HepG2 (cell line): ENCODE results near the gene TIMM44. TPM values are rescaled to one million over a fixed set of nuclear protein-coding genes. Genes with fewer than 3 reads are reported as not detected.

ENCODE experiments used
- CREBL2 ChIP-seq: sonication (generic); formaldehyde crosslinking; IDR thresholded peaks from 2 replicates; pipeline ENCODE4 v1.8.1; 2023; ENCODE audit warnings: missing genetic modification reagents, mild to moderate bottlenecking, borderline replicate concordance
- CTCF ChIP-seq: sonication (generic); formaldehyde crosslinking; IDR thresholded peaks from 2 replicates; pipeline ENCODE4 v1.5.0; 2020; ENCODE audit warnings: mild to moderate bottlenecking, missing genetic modification reagents, moderate library complexity
- EEA1 ChIP-seq: sonication (generic); formaldehyde crosslinking; IDR thresholded peaks from 2 replicates; pipeline ENCODE4 v1.5.1; 2020; ENCODE audit warnings: mild to moderate bottlenecking, missing genetic modification reagents, borderline replicate concordance
- HOXA9 ChIP-seq: sonication (generic); formaldehyde crosslinking; IDR thresholded peaks from 2 replicates; pipeline ENCODE4 v1.8.1; 2022; ENCODE audit warnings: missing genetic modification reagents, mild to moderate bottlenecking, moderate library complexity, borderline replicate concordance
- IKZF1 ChIP-seq: fragments of 450-650 bp; IDR thresholded peaks from 2 replicates; pipeline ENCODE4 v1.7.1; 2016
- MAX ChIP-seq: IDR thresholded peaks from 2 replicates; pipeline ENCODE4 v1.6.1; 2012; ENCODE audit warnings: inconsistent platforms
- NR1H2 ChIP-seq: sonication (generic); formaldehyde crosslinking; IDR thresholded peaks from 2 replicates; pipeline ENCODE4 v1.8.1; 2022; ENCODE audit warnings: low read depth, missing genetic modification reagents, borderline replicate concordance
- SMAD9 ChIP-seq: sonication (generic); formaldehyde crosslinking; IDR thresholded peaks from 2 replicates; pipeline ENCODE4 v1.5.1; 2020; ENCODE audit warnings: mild to moderate bottlenecking, missing genetic modification reagents
- TAF15 ChIP-seq: fragments of 200-400 bp; formaldehyde crosslinking; IDR thresholded peaks from one replicate; pipeline ENCODE4 v1.6.1; 2018; ENCODE audit warnings: mild to moderate bottlenecking, low read depth, low read length; ENCODE audit not compliant: poor library complexity, severe bottlenecking
- TEAD2 ChIP-seq: sonication (generic); formaldehyde crosslinking; IDR thresholded peaks from 2 replicates; pipeline ENCODE4 v1.9.0; 2021; ENCODE audit warnings: missing genetic modification reagents
- THRA ChIP-seq: sonication (generic); formaldehyde crosslinking; IDR thresholded peaks from 2 replicates; pipeline ENCODE4 v1.4.0; 2020; ENCODE audit warnings: missing genetic modification reagents, borderline replicate concordance
- TMF1 ChIP-seq: sonication (generic); formaldehyde crosslinking; IDR thresholded peaks from 2 replicates; pipeline ENCODE4 v1.8.1; 2022; ENCODE audit warnings: low read depth, missing genetic modification reagents
- U2AF1 ChIP-seq: fragments of 200-400 bp; formaldehyde crosslinking; optimal IDR thresholded peaks from 2 replicates; pipeline ENCODE3; 2017; ENCODE audit warnings: mild to moderate bottlenecking, low read depth, low read length
- UBTF ChIP-seq: sonication (generic); formaldehyde crosslinking; IDR thresholded peaks from 2 replicates; pipeline ENCODE4 v1.4.0; 2020; ENCODE audit warnings: mild to moderate bottlenecking, missing genetic modification reagents
- ZBTB46 ChIP-seq: sonication (generic); formaldehyde crosslinking; IDR thresholded peaks from 2 replicates; pipeline ENCODE4 v1.4.0; 2020; ENCODE audit warnings: mild to moderate bottlenecking, missing genetic modification reagents, borderline replicate concordance
- ZBTB7B ChIP-seq: sonication (generic); formaldehyde crosslinking; IDR thresholded peaks from 2 replicates; pipeline ENCODE4 v1.4.0; 2020; ENCODE audit warnings: missing genetic modification reagents
- ZNF256 ChIP-seq: sonication (generic); formaldehyde crosslinking; conservative IDR thresholded peaks from 2 replicates; pipeline ENCODE4 v1.4.0; 2020; ENCODE audit warnings: missing genetic modification reagents
- ZNF260 ChIP-seq: sonication (generic); formaldehyde crosslinking; IDR thresholded peaks from 2 replicates; pipeline ENCODE4 v1.4.0; 2020; ENCODE audit warnings: missing genetic modification reagents, low read depth, mild to moderate bottlenecking, borderline replicate concordance
- ZNF788 ChIP-seq: sonication (generic); formaldehyde crosslinking; IDR thresholded peaks from 2 replicates; pipeline ENCODE4 v1.5.0; 2020; ENCODE audit warnings: mild to moderate bottlenecking, missing genetic modification reagents, borderline replicate concordance
- ZSCAN29 ChIP-seq: sonication (generic); formaldehyde crosslinking; conservative IDR thresholded peaks from 2 replicates; pipeline ENCODE4 v1.4.0; 2020; ENCODE audit warnings: mild to moderate bottlenecking, missing genetic modification reagents
- polyA plus RNA-seq, 8 experiments: library from polyadenylated mRNA; depleted of rRNA in 3 of 8; stranded (reverse) in 7 of 8; unstranded in 1 of 8; fragments of >200 nt; fragmentation: Illumina TruSeq in 4 of 8; extraction: Trizol in 4 of 8; gene quantifications; 2 replicates each; pipeline versions ENCODE4 v1.2.1 to v1.2.3, GENCODE V29; 2011 to 2016; ENCODE audit warnings: low read depth in 4 of 8, missing spikeins in 1 of 8, mixed read lengths in 1 of 8; ENCODE audit not compliant: insufficient read depth in 1 of 8
- total RNA-seq, 5 experiments: library from RNA; depleted of rRNA; stranded (reverse); fragments of >200 nt; fragmentation: Illumina TruSeq; extraction: Trizol; gene quantifications; 2 replicates each; pipeline ENCODE4 v1.2.3, GENCODE V29; 2016; ENCODE audit warnings: low read depth in 1 of 5

The TIMM44 gene
- total and polyA plus RNA-seq, 2 of the 13 experiments (the other 11 are each of a cell fraction or from before 2014, with no cell fraction given): 42.9 to 72.6 TPM

- TF ChIP-seq ZSCAN29 (CRISPR knock-in tag) (no peak), THRA (CRISPR knock-in tag) (0 out of 2 replicates have a peak, but pooled peaks have one; percentile 6), ZNF256 (no peak), UBTF (CRISPR knock-in tag) (peak; percentile 76), CTCF (CRISPR knock-in tag) (peak; percentile 38; the same call in 1 of the 2 replicates), U2AF1 (no peak), ZBTB7B (CRISPR knock-in tag) (no peak; the same call in 1 of the 2 replicates), ZNF788 (peak; percentile 15; the same call in 1 of the 2 replicates), NR1H2 (no peak), TAF15 (no peak), ZBTB46 (CRISPR knock-in tag) (no peak), SMAD9 (CRISPR knock-in tag) (no peak), IKZF1 (no peak), TEAD2 (no peak), ZNF260 (CRISPR knock-in tag) (no peak), HOXA9 (CRISPR knock-in tag) (0 out of 2 replicates have a peak, but pooled peaks have one; percentile 50), TMF1 (CRISPR knock-in tag) (peak; percentile 71; the same call in 1 of the 2 replicates), MAX (peak; percentile 77), EEA1 (CRISPR knock-in tag) (peak; percentile 63; the same call in 1 of the 2 replicates), CREBL2 (CRISPR knock-in tag) (peak; percentile 67; the same call in 1 of the 2 replicates)
Observed at GRCh38 chr19:7916103-7916954, 27.1 kb downstream of the TIMM44 start (continued).
